ENCODE measurements around the gene WDR48.

GRCh38 chr3:39013289-39013688, 38.5 kb upstream of the WDR48 start:
- TF ChIP-seq L3MBTL2 (conservative IDR thresholded peaks at IDR 0.05): no peak
- no peak for TF ChIP-seq ELF4 (IDR thresholded peaks at IDR 0.05)
- no peak for TF ChIP-seq FOXM1 (IDR thresholded peaks at IDR 0.05; ENCODE audit: borderline replicate concordance)
- TF ChIP-seq FOXA1 (IDR thresholded peaks at IDR 0.05): no peak
- TF ChIP-seq SUZ12 (IDR thresholded peaks at IDR 0.05): no peak
- no peak for TF ChIP-seq CTBP1 (IDR thresholded peaks at IDR 0.05; ENCODE audit: borderline replicate concordance)
- no peak for TF ChIP-seq FOXK2 (IDR thresholded peaks at IDR 0.05)
- no peak for TF ChIP-seq PKNOX1 (IDR thresholded peaks at IDR 0.05)
- TF ChIP-seq SP1 (IDR thresholded peaks at IDR 0.05): no peak
- TF ChIP-seq ZNF384 (IDR thresholded peaks at IDR 0.05): no peak
- TF ChIP-seq HDGF (IDR thresholded peaks at IDR 0.05; ENCODE audit: borderline replicate concordance): no peak
- TF ChIP-seq NFRKB (IDR thresholded peaks at IDR 0.05): no peak
- no peak for TF ChIP-seq TARDBP (IDR thresholded peaks at IDR 0.05)
- TF ChIP-seq BHLHE40 (IDR thresholded peaks at IDR 0.05; ENCODE audit: borderline replicate concordance): no peak
